Hepatocyte (in vitro differentiated cells): ENCODE measurements around the gene EFR3B. TPM values are rescaled to one million over a fixed set of nuclear protein-coding genes. Genes with fewer than 3 reads are reported as not detected.

Experiments used
- DNase-seq: peaks from one replicate; pipeline ENCODE4 v3.0.0-alpha.2; 2016; ENCODE audit warnings: low spot score
- H2AFZ ChIP-seq: fragments of 200-600 bp; sonication (generic); 2 replicates; pipeline ENCODE4 v1.6.0; 2016; ENCODE audit warnings: antibody characterized with exemption, mild to moderate bottlenecking
- H3K27ac ChIP-seq: fragments of 200-600 bp; sonication (generic); 2 replicates; pipeline ENCODE4 v1.5.1; 2016; ENCODE audit warnings: mild to moderate bottlenecking
- H3K27me3 ChIP-seq: fragments of 200-600 bp; sonication (generic); 2 replicates; pipeline ENCODE4 v1.6.1; 2016
- H3K36me3 ChIP-seq: fragments of 200-600 bp; sonication (generic); replicated peaks from 2 replicates; pipeline ENCODE4 v1.5.1; 2016; ENCODE audit warnings: low read depth; ENCODE audit not compliant: insufficient read depth
- H3K4me1 ChIP-seq: fragments of 200-600 bp; sonication (generic); 2 replicates; pipeline ENCODE4 v1.5.1; 2016; ENCODE audit warnings: mild to moderate bottlenecking, moderate library complexity; ENCODE audit not compliant: insufficient read depth
- H3K4me2 ChIP-seq: fragments of 200-600 bp; sonication (generic); 2 replicates; pipeline ENCODE4 v1.6.0; 2016
- H3K4me3 ChIP-seq: fragments of 200-600 bp; sonication (generic); 2 replicates; pipeline ENCODE4 v1.5.1; 2016; ENCODE audit warnings: mild to moderate bottlenecking
- H3K79me2 ChIP-seq: fragments of 200-600 bp; sonication (generic); 2 replicates; pipeline ENCODE4 v1.6.0; 2017; ENCODE audit warnings: mild to moderate bottlenecking
- H3K9me2 ChIP-seq: fragments of 200-600 bp; sonication (generic); replicated peaks from 2 replicates; pipeline ENCODE4 v1.6.0; 2017; ENCODE audit warnings: mild to moderate bottlenecking; ENCODE audit not compliant: insufficient read depth
- H3K9me3 ChIP-seq: fragments of 200-600 bp; sonication (generic); 2 replicates; pipeline ENCODE4 v1.5.1; 2016; ENCODE audit warnings: low read depth, mild to moderate bottlenecking
- H4K20me1 ChIP-seq: fragments of 200-600 bp; sonication (generic); 2 replicates; pipeline ENCODE4 v1.6.0; 2016; ENCODE audit warnings: mild to moderate bottlenecking; ENCODE audit not compliant: insufficient read depth, poor library complexity, severe bottlenecking
- EZH2 ChIP-seq: fragments of 200-600 bp; sonication (generic); IDR thresholded peaks from 2 replicates; pipeline ENCODE4 v1.6.1; 2016; ENCODE audit warnings: antibody characterized with exemption, mild to moderate bottlenecking, borderline replicate concordance
- EZH2phosphoT487 ChIP-seq: fragments of 200-600 bp; sonication (generic); IDR thresholded peaks from one replicate; pipeline ENCODE4 v1.6.1; 2018; ENCODE audit warnings: antibody characterized with exemption, mild to moderate bottlenecking, low read depth, moderate library complexity; ENCODE audit not compliant: unreplicated experiment, severe bottlenecking
- WGBS: methylation state at CpG from one replicate; pipeline ENCODE4 v1.1.6; 2016; ENCODE audit warnings: low lambda C conversion rate; ENCODE audit errors: missing lambda C conversion rate; 5-methylcytosine and 5-hydroxymethylcytosine counted together
- polyA plus RNA-seq: library from polyadenylated mRNA; unstranded; fragments of >200 nt; fragmentation: Nextera tagmentation; extraction: Ambion mirVana; gene quantifications from 2 replicates; pipeline ENCODE4 v1.2.1, GENCODE V29; 2016
- total RNA-seq: library from RNA; depleted of rRNA; stranded (reverse); fragments of >200 nt; gene quantifications from 2 replicates; pipeline ENCODE4 v1.2.3, GENCODE V29; 2014
- TF ChIP-seq, protein P1 (sequence below): fragments of 200-600 bp; sonication (generic); IDR thresholded peaks from 2 replicates; pipeline ENCODE4 v1.5.1; 2016; ENCODE audit warnings: antibody characterized with exemption, mild to moderate bottlenecking; ENCODE audit not compliant: poor library complexity

The EFR3B gene
- total and polyA plus RNA-seq, 2 experiments from 2014 or later: 1.1 to 2.0 TPM

DNA sequence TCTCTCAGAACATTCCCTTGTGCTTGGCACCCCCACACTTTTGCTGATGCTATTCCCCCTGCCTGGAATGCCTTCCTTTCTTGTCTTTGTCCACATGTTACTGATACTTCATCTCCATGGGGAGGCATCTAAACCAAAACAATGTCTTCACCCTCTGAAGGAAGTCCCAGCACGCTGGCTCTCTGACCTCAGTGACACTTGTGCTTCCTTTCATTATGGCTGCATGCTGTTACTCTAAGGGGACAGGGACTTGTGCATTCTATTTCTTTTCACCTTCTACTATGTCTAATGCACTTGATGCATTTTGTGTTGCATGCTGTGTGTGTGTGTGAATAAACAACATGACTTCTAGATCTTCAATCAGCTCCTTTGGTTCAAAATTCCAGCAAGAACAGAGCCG, 24.6 kb downstream of the EFR3B start:
- Histone ChIP-seq H3K79me2 (no peaks in the 10 kb centered on the region), H3K27ac (no peak overlapping the region), H3K9me2 (no peaks in the 10 kb centered on the region), H3K4me2 (no peak overlapping the region), H3K4me1 (no peaks in the 10 kb centered on the region), H2AFZ (no peak overlapping the region), H4K20me1 (no peaks in the 10 kb centered on the region), H3K36me3 (no peaks in the 10 kb centered on the region), H3K9me3 (no peaks in the 10 kb centered on the region), H3K27me3 (no peaks in the 10 kb centered on the region), H3K4me3 (no peak overlapping the region)
- WGBS: 92% methylated on average over 2 of the region's 2 CpGs
- TF ChIP-seq, protein P1, sequence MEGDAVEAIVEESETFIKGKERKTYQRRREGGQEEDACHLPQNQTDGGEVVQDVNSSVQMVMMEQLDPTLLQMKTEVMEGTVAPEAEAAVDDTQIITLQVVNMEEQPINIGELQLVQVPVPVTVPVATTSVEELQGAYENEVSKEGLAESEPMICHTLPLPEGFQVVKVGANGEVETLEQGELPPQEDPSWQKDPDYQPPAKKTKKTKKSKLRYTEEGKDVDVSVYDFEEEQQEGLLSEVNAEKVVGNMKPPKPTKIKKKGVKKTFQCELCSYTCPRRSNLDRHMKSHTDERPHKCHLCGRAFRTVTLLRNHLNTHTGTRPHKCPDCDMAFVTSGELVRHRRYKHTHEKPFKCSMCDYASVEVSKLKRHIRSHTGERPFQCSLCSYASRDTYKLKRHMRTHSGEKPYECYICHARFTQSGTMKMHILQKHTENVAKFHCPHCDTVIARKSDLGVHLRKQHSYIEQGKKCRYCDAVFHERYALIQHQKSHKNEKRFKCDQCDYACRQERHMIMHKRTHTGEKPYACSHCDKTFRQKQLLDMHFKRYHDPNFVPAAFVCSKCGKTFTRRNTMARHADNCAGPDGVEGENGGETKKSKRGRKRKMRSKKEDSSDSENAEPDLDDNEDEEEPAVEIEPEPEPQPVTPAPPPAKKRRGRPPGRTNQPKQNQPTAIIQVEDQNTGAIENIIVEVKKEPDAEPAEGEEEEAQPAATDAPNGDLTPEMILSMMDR: no peak
- TF ChIP-seq EZH2phosphoT487 (no peak), EZH2 (no peak)
- DNase-seq: no peak

DNA sequence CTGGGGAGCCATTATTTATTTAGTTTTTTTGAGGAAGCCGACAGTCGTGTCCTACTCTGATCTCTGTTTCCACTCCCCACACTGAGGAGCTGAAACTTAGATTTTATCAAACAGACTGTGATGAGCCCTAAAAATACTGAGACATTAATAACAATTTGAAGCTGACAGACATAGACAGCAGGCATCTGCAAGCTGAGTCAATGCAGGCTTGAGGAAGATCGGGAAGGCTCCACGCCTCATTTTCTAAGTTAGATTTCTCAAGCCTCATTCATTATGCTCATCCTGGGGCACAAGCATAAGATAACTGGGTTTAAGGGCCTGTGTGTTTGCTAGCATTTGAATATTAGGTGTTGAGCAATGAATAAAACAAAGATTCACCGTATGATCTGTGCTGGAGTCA, 26.3 kb downstream of the EFR3B start:
- Histone ChIP-seq H3K4me2 (no peak overlapping the region), H3K4me3 (no peak overlapping the region), H3K9me3 (no peaks in the 10 kb centered on the region), H3K36me3 (no peaks in the 10 kb centered on the region), H3K27me3 (no peaks in the 10 kb centered on the region), H4K20me1 (no peaks in the 10 kb centered on the region), H3K27ac (no peak overlapping the region), H3K9me2 (no peaks in the 10 kb centered on the region), H2AFZ (no peak overlapping the region), H3K79me2 (no peaks in the 10 kb centered on the region), H3K4me1 (no peaks in the 10 kb centered on the region)
- 77% methylated on average over 5 of the region's 5 CpGs for WGBS
- no peak for TF ChIP-seq EZH2phosphoT487
- no peak for TF ChIP-seq EZH2
- TF ChIP-seq, protein P1: no peak
- no peak for DNase-seq

DNA sequence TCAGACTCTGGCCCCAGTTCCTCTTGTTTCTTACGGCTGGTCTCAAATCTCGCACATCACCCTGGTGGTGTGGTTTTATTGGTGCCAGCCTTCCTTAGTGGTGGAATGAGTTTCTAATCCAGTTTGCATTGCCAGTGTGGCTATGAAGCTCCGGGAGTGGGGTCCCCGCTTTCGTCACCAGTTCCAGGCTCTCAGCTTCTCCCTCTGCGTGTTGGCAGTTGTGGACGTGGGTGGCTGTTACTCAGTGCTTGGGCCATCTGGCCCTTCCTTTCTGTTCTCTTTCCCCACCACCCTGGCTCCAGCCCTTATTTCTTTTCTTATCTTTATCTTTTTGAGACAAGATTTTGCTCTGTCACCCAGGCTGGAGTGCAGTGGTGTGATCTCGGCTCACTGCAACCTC, 30.1 kb downstream of the EFR3B start:
- H3K4me1 ChIP-seq: no peaks in the 10 kb centered on the region
- TF ChIP-seq EZH2: no peak
- TF ChIP-seq, protein P1: no peak
- no peak for TF ChIP-seq EZH2phosphoT487
- no peak overlapping the region for H3K4me2 ChIP-seq
- H4K20me1 ChIP-seq: no peaks in the 10 kb centered on the region
- no peak overlapping the region for H3K27ac ChIP-seq
- no peaks in the 10 kb centered on the region for H3K27me3 ChIP-seq
- no peak overlapping the region for H2AFZ ChIP-seq
- no peaks in the 10 kb centered on the region for H3K79me2 ChIP-seq
- 86% methylated on average over 8 of the region's 8 CpGs for WGBS
- H3K9me3 ChIP-seq: no peaks in the 10 kb centered on the region
- H3K4me3 ChIP-seq: no peak overlapping the region
- no peaks in the 10 kb centered on the region for H3K9me2 ChIP-seq
- no peaks in the 10 kb centered on the region for H3K36me3 ChIP-seq
- DNase-seq: no peak

DNA sequence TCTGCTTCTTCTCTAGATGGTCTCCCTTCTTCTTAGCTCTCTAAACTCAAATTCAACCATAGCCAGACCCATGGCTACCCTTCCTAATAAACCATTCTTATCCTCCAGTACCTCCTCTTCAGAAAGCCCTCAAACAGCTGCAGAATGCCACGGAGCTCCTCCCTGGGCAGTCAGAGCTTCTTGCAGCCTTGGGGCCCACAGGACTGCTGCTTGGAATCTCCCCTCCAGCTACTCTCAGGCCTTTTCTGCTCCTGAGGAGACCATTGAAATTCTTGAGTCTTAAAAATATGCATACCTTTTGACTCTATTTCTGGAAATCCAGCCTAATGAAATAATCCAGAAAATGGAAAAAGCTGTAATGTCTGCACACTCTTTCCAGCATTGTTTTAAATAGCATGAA, 30.7 kb downstream of the EFR3B start:
- Histone ChIP-seq H3K79me2 (no peaks in the 10 kb centered on the region), H3K4me2 (no peak overlapping the region), H3K9me2 (no peaks in the 10 kb centered on the region), H3K4me1 (no peaks in the 10 kb centered on the region), H3K27ac (no peak overlapping the region), H3K9me3 (no peaks in the 10 kb centered on the region), H3K4me3 (no peak overlapping the region), H4K20me1 (no peaks in the 10 kb centered on the region), H3K36me3 (no peaks in the 10 kb centered on the region), H3K27me3 (no peaks in the 10 kb centered on the region), H2AFZ (no peak overlapping the region)
- TF ChIP-seq EZH2: no peak
- TF ChIP-seq, protein P1: no peak
- no peak for TF ChIP-seq EZH2phosphoT487
- 43% methylated on average over 1 of the region's 1 CpG for WGBS
- DNase-seq: no peak
